Stomach (tissue), 19 donors: ENCODE data around the gene TAS2R3. TPM values are rescaled to one million over a fixed set of nuclear protein-coding genes. Genes with fewer than 3 reads are reported as not detected.

Source experiments
- DNase-seq, 2 donors: peaks; one replicate each; pipeline versions ENCODE4 v3.0.0 to v3.0.0-alpha.2; 2013 to 2019
- H3K27ac ChIP-seq, 5 donors: fragments of 200-600 bp in 4 of 5; sonication (generic) in 4 of 5; one replicate each; pipeline ENCODE4 v1.5.1; 2013 to 2019; ENCODE audit warnings: mild to moderate bottlenecking in 1 of 5, moderate library complexity in 1 of 5
- H3K27me3 ChIP-seq, 3 donors: fragments of 200-600 bp; sonication (generic); one replicate each; pipeline ENCODE4 v1.5.1; 2017 to 2019; ENCODE audit warnings: mixed run types in 1 of 3
- H3K36me3 ChIP-seq, 4 donors: fragments of 200-600 bp; sonication (generic); 1 replicate in 3 of 4; 2 replicates in 1 of 4; pipeline ENCODE4 v1.5.1; 2016 to 2019
- H3K4me1 ChIP-seq, 4 donors: fragments of 200-600 bp; sonication (generic); one replicate each; pipeline ENCODE4 v1.5.1; 2016 to 2019
- H3K4me3 ChIP-seq, 4 donors: fragments of 200-600 bp; sonication (generic) in 3 of 4; one replicate each; pipeline ENCODE4 v1.5.1; 2016 to 2019; ENCODE audit warnings: mild to moderate bottlenecking in 1 of 4
- H3K9me3 ChIP-seq, 4 donors: fragments of 200-600 bp; sonication (generic); one replicate each; pipeline ENCODE4 v1.5.1; 2016 to 2019
- CTCF ChIP-seq, 7 experiments: fragments of 450-650 bp in 4 of 7; fragments of 200-600 bp in 3 of 7; sonication (generic) in 3 of 7; IDR thresholded peaks; one replicate each; pipeline ENCODE4 v1.5.1; 2016 to 2019; ENCODE audit warnings: antibody characterized with exemption in 7 of 7, control low read depth in 2 of 7, mild to moderate bottlenecking in 1 of 7
- EP300 ChIP-seq: sonication (generic); formaldehyde crosslinking; IDR thresholded peaks from one replicate; pipeline ENCODE4 v1.6.1; 2017; ENCODE audit warnings: antibody characterized with exemption
- POLR2A ChIP-seq, 4 donors: fragments of 450-650 bp; IDR thresholded peaks; one replicate each; pipeline ENCODE4 v1.6.1; 2016; ENCODE audit warnings: antibody characterized with exemption in 4 of 4, control low read depth in 2 of 4, mild to moderate bottlenecking in 1 of 4, moderate library complexity in 1 of 4
- POLR2AphosphoS5 ChIP-seq, 3 donors: sonication (generic); formaldehyde crosslinking; IDR thresholded peaks; one replicate each; pipeline ENCODE4 v1.6.1; 2016; ENCODE audit warnings: antibody characterized with exemption in 3 of 3
- WGBS, 5 donors: extraction: QIAGEN DNeasy Blood & Tissue Kit in 3 of 5; methylation state at CpG; one replicate each; pipeline versions ENCODE4 v1.1.5 to v1.1.7; 2013 to 2018; 5-methylcytosine and 5-hydroxymethylcytosine counted together
- intact Hi-C: fragments of 100-400 bp; cut with DNase I; formaldehyde crosslinking; loops from one replicate; pipeline ENCODE4 v1.15.1; 2023; ENCODE audit warnings: low total_unique reads
- long read RNA-seq, 10 donors: transcript quantifications; one replicate each; lab custom pipeline, GENCODE V29; 2026
- polyA plus RNA-seq, 3 donors: library from polyadenylated mRNA; stranded (reverse); fragments of 200-250 nt; gene quantifications; one replicate each; pipeline ENCODE4 v1.2.3, GENCODE V29; 2013
- total RNA-seq, 5 donors: library from RNA; depleted of rRNA; stranded (reverse); fragments of >200 nt; gene quantifications; one replicate each; pipeline versions ENCODE4 v1.1.0 to v1.2.3, GENCODE V29; 2014 to 2016
- donor health status: healthy with polysubstance abuse.
- donor health status: Bipolar disorder and iron deficiency.
- donor health status: healthy.

Gene TAS2R3
- total RNA-seq (1 to 10 TPM in 2 of 5 donors, under 1 TPM in 1, not detected in 2; 0.58 to 5.7 (median 4.4) TPM), polyA plus RNA-seq (not detected)
- long read RNA-seq, donor 1 = 0 reads
- long read RNA-seq, donor 2 = 0 reads
- long read RNA-seq, donor 3 = 0 reads
- long read RNA-seq, donor 4 = 0 reads
- long read RNA-seq, donor 5 = 0 reads
- long read RNA-seq, donor 6 = 0 reads
- long read RNA-seq, donor 7 = 0 reads
- long read RNA-seq, donor 8 = 0 reads
- long read RNA-seq, donor 9 = 0 reads
- long read RNA-seq, donor 10 = 0 reads

GRCh38 chr7:141763797-141764196 lies at the start of gene TAS2R3:
TSS of gene TAS2R3 (plus strand) at chr7:141764097. CDS start at chr7:141764159, 62 bp downstream.
- H3K4me1 ChIP-seq = no peaks in the 10 kb centered on the region
- peaks cover 0 to 67% (median 60%) of the 10 kb centered on the region in 4 donors for H3K36me3 ChIP-seq
- no peak within 1 kb of the TSS for H3K27ac ChIP-seq
- H3K9me3 ChIP-seq = no peaks in the 10 kb centered on the region
- TF ChIP-seq EP300 (no peak), POLR2AphosphoS5 (IDR thresholded peaks at IDR 0.05) (no peak)
- H3K4me3 ChIP-seq = no peak within 1 kb of the TSS
- DNase-seq = no peak
- H3K27me3 ChIP-seq = no peaks in the 10 kb centered on the region
- 83 to 97% (median 96%) methylated on average over 3 of the region's 3 CpGs for WGBS, 5 donors
- intact Hi-C loops = no loop called here

GRCh38 chr7:141714571-141714970 lies 49.3 kb upstream of the TAS2R3 start:
- H3K27ac ChIP-seq = no peak overlapping the region

GRCh38 chr7:141715018-141715417 lies 48.9 kb upstream of the TAS2R3 start:
- no peak for DNase-seq
- intact Hi-C loops = no loop called here
- TF ChIP-seq POLR2AphosphoS5 (IDR thresholded peaks at IDR 0.05) = no peak
- TF ChIP-seq CTCF (IDR thresholded peaks at IDR 0.05) = no peak
- TF ChIP-seq EP300 = no peak
- no peak for TF ChIP-seq POLR2A (IDR thresholded peaks at IDR 0.05)
- Histone ChIP-seq H3K36me3 (peaks cover 0 to 4% (median 0%) of the 10 kb centered on the region in 4 donors), H3K4me1 (no peaks in the 10 kb centered on the region), H3K27ac (no peak overlapping the region), H3K27me3 (no peaks in the 10 kb centered on the region), H3K4me3 (no peak overlapping the region), H3K9me3 (no peaks in the 10 kb centered on the region)
- 48 to 65% (median 50%) methylated on average over 4 of the region's 4 CpGs for WGBS, 5 donors

More at GRCh38 chr7:141714571-141714970, 49.3 kb upstream of the TAS2R3 start:
- intact Hi-C loops = no loop called here
- 69 to 81% (median 78%) methylated on average over 2 of the region's 2 CpGs for WGBS, 5 donors
- Histone ChIP-seq H3K4me1 (no peaks in the 10 kb centered on the region), H3K36me3 (peaks cover 0 to 4% (median 0%) of the 10 kb centered on the region in 4 donors), H3K27me3 (no peaks in the 10 kb centered on the region), H3K4me3 (no peak overlapping the region), H3K9me3 (no peaks in the 10 kb centered on the region)
- TF ChIP-seq POLR2A (IDR thresholded peaks at IDR 0.05) (no peak), EP300 (no peak), POLR2AphosphoS5 (IDR thresholded peaks at IDR 0.05) (no peak), CTCF (IDR thresholded peaks at IDR 0.05) (no peak)
- no peak for DNase-seq

- no peak for DNase-seq
- 65 to 73% (median 69%) methylated on average over 6 of the region's 6 CpGs for WGBS, 5 donors
- Histone ChIP-seq H3K4me3 (no peak overlapping the region), H3K36me3 (peaks cover 0 to 4% (median 0%) of the 10 kb centered on the region in 4 donors), H3K9me3 (no peaks in the 10 kb centered on the region), H3K27me3 (no peaks in the 10 kb centered on the region), H3K27ac (no peak overlapping the region), H3K4me1 (no peaks in the 10 kb centered on the region)
- no peak for TF ChIP-seq CTCF (IDR thresholded peaks at IDR 0.05)
- TF ChIP-seq POLR2AphosphoS5 (IDR thresholded peaks at IDR 0.05) = no peak
- no peak for TF ChIP-seq POLR2A (IDR thresholded peaks at IDR 0.05)
- intact Hi-C loops = no loop called here
Measured at GRCh38 chr7:141715794-141716689, 47.9 kb upstream of the TAS2R3 start.
